Measurements from ENCODE around the gene ZSCAN20.

The ZSCAN20 gene

DNA sequence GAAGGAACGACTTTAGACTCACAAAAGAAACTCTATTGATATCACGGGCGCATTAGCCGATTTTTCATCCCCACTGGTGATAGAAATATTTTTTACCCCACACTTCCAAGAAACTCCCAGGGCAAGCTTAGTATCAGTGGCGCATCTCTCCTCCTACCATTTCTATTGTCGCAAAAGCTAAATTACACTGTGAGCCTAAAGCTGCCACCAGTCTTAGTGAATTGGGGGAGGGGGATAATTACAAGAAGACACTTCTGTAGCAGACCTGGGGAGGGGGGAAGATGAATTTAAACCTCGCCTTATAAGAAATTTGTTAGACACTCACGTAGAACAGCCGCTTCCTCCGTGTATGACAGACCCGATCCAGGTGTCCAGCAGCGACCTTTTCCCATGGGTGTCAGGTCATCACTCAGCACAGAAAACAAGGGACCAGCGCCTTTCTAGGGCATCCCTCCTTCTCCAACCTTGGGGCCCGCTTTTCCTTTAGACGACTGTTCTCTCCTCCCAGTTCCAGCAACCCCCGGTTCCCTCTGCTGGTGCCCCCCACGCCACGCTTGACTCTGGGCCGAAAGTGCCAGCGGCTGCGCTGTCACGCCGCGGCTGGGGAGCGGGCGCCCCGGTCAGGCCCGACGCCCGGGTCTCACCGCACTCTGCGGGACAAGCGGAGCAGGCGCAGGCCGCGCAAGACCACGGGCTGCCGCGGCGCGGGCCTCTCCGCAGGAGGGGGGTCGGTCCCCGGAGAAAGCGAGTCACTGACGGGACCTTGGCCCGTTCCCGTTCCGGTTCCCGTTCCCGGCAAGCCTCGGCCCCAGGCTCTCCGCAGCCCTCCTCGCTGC is 42.4 kb upstream of the ZSCAN20 start:
- peak overlapping the region; percentile 77 for H3K27ac ChIP-seq

DNA sequence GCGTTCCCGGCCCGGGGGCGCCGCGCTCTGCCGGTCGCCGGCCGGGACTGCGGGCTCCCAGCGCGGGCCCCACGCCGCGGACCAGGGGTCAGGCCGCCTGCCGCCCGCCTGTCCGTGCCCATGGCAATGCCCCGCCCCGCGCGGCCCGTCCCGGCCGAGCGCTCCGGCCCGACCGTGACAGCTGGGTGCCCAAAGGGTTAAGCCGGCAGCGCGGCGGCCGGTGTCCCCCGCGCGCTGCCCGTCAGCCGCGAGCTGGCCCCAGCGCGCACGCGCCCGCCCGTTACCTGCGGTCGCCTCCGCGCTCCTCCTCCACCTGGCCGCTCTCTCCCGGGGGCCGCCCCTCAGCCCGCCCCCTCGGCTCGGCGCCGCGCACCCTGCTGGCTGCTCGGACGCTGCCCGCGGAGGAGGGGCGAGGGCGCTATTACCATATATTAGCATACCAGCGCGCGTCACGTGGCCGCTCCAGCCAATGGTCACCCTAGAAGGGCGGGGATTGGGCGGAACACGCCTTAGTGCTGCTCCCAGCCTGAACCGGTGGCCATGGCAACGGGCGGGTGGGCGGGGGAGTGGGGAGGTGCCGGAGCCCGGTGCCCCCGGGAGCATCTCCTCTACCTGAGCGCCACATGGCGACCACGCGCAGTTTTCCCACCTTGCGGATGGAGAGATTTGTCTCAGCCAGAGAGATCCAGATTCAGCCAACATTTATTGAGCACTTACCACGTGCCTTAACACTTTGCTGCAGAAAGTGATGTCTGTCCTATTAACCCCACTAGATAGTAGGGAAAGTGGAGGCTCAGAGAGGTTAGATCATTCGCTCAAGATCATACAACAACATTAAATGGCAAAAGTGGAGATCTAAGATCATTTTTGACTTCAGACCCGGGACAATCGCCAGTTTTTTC is 41.5 kb upstream of the ZSCAN20 start, which contains the start of gene PHC2:
Gene PHC2 (minus strand): TSS at position 404 of the 902 bp plus-strand sequence. CDS start 55,556 bp downstream, outside the sequence.
- peak; percentile 69 for TF ChIP-seq ZFX (IDR thresholded peaks at IDR 0.05)
- TF ChIP-seq, protein P1, sequence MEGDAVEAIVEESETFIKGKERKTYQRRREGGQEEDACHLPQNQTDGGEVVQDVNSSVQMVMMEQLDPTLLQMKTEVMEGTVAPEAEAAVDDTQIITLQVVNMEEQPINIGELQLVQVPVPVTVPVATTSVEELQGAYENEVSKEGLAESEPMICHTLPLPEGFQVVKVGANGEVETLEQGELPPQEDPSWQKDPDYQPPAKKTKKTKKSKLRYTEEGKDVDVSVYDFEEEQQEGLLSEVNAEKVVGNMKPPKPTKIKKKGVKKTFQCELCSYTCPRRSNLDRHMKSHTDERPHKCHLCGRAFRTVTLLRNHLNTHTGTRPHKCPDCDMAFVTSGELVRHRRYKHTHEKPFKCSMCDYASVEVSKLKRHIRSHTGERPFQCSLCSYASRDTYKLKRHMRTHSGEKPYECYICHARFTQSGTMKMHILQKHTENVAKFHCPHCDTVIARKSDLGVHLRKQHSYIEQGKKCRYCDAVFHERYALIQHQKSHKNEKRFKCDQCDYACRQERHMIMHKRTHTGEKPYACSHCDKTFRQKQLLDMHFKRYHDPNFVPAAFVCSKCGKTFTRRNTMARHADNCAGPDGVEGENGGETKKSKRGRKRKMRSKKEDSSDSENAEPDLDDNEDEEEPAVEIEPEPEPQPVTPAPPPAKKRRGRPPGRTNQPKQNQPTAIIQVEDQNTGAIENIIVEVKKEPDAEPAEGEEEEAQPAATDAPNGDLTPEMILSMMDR (conservative IDR thresholded peaks at IDR 0.05), result peak; percentile 27
- peak within 1 kb of the TSS; percentile 77 for H3K27ac ChIP-seq

More for the DNA sequence above, 42.4 kb upstream of the ZSCAN20 start:
- TF ChIP-seq, protein P1 (conservative IDR thresholded peaks at IDR 0.05), result no peak
- peak; percentile 94 for TF ChIP-seq ZFX (IDR thresholded peaks at IDR 0.05)

DNA sequence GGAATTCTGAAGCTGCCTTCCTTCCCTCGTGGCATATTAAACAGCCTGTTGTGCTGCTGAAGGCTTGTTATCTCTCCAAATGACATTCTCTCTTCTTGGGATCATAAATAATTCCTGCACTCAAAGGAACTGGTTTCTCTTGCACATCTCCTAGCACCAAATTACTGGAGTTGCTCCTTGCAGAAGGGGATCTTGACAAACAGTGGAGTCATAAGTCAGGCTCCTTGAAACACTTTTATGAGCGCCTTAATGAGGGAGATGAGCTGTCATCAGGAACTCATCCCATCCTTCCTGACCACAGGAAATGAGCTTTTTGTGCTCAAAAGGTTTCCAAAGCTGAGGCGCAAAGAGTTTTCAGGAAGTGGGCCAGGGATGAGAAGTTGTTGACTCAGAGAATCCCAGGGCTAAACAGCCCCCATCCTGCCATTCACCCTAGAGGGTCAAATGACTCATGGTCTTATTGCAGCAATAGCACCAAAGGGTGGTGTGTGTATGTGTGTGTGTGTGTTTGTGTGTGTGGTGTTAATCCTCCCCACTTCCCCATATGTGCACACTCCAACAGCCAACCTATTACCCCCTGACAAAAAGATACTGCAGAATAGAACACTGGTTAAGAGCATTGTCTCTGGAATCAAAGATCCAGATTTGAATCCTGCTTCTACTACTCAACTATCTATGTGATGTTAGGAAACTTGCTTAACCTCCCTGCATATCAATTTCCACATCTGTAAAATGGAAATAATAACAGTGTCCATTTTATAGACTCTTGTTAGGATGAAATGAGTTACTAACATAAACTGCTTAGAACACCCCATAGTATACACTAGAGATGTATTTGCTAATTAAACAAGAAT is 38.7 kb upstream of the ZSCAN20 start:
- H3K27ac ChIP-seq, result no peak overlapping the region
- TF ChIP-seq ZFX (IDR thresholded peaks at IDR 0.05), result no peak
- TF ChIP-seq, protein P1 (conservative IDR thresholded peaks at IDR 0.05), result no peak

DNA sequence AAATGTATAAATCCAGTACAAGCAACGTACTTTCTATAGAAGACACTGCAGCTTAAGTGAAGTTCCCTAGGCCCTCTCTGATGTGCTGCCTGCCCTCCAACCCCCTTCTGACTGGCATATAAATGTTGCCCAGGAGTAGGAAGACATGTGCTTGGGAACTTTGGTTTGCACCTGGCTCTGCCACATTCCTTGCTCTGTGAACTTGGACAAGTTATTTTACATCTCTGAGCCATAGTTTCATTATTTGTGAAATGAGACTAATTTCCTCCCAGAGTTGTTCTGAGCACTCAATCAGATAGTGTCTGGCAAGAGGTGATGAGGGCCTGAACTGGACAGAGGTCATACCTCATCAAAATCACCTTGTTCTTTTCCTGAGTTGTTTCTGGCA is 38.1 kb upstream of the ZSCAN20 start:
- TF ChIP-seq, protein P1 (conservative IDR thresholded peaks at IDR 0.05), result no peak
- no peak for TF ChIP-seq ZFX (IDR thresholded peaks at IDR 0.05)
- no peak overlapping the region for H3K27ac ChIP-seq

DNA sequence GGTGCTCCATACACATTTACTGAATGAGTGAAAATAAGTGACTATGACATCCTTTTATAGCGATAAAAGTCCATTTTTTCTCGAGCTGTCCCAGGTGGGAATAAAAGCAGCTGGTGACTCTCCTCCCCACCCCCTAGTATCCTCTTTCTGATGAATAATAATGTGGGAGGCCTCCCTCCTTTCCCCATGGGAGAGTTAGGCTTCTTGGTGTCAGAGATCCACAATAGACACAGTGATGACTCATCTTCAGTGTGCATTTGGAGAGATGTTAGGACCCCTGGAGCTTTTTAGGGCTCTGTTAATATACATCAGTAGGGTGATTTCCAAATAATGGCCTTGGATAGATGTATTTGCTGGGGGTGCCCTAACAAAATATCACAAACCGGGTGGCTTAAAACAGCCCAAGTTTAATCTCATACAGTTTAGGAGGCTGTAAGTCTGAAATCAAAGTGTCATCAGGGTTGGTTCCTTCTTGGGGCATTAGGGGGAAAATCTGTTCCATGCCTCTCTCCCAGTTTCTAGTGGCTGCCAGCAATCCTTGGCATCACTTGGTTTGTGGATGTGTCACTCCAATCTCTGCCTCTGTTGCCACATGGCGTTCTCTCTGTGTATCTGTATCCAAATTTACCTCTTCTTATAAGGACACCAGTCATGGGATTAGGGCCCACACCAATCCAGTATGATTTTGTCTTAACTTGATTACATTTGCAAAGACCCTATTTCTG is 37.2 kb upstream of the ZSCAN20 start:
- H3K27ac ChIP-seq, result no peak overlapping the region
- TF ChIP-seq, protein P1 (conservative IDR thresholded peaks at IDR 0.05), result no peak
- no peak for TF ChIP-seq ZFX (IDR thresholded peaks at IDR 0.05)

DNA sequence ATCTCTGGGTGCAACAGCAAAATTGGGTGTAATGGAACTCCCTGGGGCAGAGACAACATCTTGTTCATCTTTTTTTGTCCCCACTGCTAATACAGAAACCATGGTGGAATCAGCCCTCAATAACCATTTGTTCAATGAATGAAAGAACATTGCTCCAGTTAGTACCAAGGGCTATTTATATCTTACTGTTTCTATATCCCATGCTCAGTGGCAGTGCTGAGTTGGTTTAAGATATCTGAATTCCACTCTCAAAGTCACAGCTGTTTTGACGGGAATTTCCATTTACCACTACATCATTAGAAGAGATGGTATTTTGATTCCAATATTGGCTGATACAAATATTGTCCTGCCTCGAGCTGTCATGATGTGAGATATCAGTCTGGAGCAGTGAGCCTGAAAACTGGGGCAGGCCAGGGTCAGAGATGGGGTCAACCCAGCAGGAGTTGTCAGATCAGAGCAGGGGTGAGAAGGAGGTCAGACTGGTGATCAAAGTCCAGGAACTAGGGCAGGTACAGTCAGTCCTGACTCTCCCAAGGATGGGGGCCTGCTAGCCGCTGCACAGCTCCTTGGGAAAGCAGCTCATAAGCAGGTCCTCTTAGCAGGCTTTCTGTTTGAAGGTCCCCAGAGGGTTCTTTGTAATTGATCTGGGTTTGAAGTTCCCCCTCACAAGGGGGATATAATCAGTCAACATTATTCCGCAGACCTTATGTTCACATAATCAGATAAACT is 35.7 kb upstream of the ZSCAN20 start:
- TF ChIP-seq, protein P1 (conservative IDR thresholded peaks at IDR 0.05), result no peak
- no peak for TF ChIP-seq ZFX (IDR thresholded peaks at IDR 0.05)
- no peak overlapping the region for H3K27ac ChIP-seq
